SHP77 treated with DMSO at 0.1 percent for 48 hours (cell line): Measurements from ENCODE around the gene SYCE1L.
"Not testable (repeated sequence)": the region's sequence is repeated elsewhere in the genome, so short reads cannot be mapped to it uniquely, and the experiment has no call there.

Source experiments
- DNase-seq: peaks from one replicate; lab custom pipeline; 2025; lab: John Stamatoyannopoulos, UW

SYCE1L gene

DNA sequence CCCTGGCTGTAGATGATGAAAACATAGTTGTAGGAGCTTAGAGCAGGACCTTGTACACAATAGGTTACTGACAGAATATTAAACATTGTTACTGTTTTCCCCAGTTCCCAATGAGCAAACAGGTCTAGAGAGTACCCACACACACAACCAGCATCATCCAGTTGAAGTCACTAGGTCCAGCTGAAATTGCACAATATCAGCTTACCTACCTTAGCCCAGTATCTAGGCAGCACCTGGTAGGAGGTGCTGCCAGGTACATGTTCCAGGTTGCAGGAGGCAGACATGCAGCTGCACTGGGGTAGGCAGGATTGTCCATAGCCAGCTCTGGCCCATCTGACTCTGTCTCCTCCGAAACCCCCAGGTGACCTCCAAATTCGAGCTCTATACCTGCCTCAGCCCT lies 1.5 kb upstream of the SYCE1L start:
- no peak for DNase-seq

DNA sequence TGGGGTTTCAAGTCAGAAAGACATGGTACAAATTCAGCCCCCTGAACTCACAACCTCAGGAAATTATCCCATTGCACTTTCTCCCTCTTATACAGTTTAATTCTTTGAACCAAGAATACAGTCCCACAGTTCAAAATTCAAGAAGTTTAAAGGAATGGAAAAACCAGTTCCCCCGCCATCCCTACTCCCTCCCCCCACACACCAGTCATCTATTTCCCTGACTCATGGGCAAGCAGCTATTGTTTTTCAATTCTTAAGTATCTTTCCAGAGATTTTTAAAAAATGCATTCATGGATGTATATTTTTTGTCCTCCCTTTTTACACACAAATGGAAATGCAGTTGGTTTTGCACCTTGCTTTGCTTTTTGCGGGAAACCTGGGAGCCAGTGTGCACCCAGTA lies 7.3 kb downstream of the SYCE1L start:
- no peak for DNase-seq

- no peak for DNase-seq
Measured at GRCh38 chr16:77207030-77207429, 7.8 kb downstream of the SYCE1L start.

GRCh38 chr16:77208382-77208781 lies 9.2 kb downstream of the SYCE1L start:
- no peak for DNase-seq

- DNase-seq = peak; percentile 89
Measured at GRCh38 chr16:77211880-77212740, 12.9 kb downstream of the SYCE1L start.

GRCh38 chr16:77212741-77213541 lies 13.7 kb downstream of the SYCE1L start:
- peak; percentile 57 for DNase-seq

DNA sequence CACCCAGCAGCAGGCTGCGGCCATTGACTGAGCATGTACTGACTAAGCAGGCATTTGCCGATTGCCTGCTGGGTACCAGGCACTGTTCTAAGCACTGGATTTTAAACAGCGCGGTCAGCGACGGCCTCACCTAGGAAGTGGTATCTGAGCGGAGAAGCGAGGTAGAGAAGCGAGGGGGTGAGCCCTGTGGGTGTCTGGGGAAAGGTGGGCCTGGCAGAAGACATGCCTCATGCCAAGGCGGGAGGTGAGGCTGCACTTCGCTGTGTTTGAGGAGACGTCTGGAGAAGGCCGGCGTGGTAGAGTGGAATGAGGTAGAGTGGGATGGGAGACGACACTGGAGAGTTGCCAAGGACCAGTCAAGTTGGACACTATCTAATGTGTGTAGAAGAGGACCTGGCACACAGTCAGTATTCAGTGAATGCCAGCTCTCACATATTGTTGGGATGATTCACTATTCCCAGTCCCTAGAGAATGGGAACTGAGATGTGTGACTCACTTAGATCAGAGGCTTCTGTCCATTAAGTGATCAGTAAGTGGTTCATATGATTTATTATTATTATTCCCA lies 14.4 kb downstream of the SYCE1L start:
- DNase-seq = no peak

- no peak for DNase-seq
Measured at GRCh38 chr16:77214411-77215138, 15.4 kb downstream of the SYCE1L start.

- no peak for DNase-seq
Measured at GRCh38 chr16:77219437-77219836, 20.2 kb downstream of the SYCE1L start.

DNA sequence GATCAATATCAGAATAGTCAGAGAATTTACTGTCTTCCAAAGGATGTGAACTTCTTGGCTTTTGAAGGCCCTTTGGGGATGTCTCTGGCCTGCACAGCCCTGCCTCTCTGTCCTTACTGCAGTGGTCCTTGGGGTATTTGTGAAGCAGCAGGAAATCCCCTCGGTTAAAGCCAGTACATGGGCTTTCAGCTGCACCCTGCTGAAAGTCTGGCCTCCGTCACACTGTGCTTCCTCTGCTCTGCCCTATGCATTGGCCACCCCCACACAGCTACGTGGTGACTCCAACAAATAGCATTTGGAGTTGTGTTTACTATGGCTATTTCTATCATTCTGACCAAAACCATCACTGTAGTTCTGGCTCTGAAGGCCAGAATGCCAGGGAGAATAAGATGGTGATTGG lies 21.2 kb downstream of the SYCE1L start:
- DNase-seq = no peak

DNA sequence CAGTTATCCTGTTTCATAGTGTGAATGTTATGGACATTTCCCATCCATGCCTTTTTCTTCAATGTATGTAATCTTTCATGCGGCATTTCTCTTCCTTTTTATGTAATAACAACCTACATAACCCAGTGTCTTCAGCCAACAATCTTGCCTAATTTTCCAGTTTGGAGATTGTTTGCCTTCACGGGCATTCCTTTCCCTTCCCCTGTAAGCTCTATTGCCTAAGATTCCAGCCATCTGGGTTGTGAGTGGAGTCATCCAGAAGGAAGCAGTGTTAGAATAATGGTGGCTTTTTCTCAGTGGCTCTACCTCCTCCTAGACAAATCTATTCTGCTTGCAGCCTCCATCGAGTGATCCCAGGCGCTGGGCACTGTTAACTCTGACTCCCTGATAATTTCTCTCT lies 22.3 kb downstream of the SYCE1L start:
- no peak for DNase-seq

- no peak for DNase-seq
Measured at GRCh38 chr16:77223184-77223583, 24.0 kb downstream of the SYCE1L start.

DNA sequence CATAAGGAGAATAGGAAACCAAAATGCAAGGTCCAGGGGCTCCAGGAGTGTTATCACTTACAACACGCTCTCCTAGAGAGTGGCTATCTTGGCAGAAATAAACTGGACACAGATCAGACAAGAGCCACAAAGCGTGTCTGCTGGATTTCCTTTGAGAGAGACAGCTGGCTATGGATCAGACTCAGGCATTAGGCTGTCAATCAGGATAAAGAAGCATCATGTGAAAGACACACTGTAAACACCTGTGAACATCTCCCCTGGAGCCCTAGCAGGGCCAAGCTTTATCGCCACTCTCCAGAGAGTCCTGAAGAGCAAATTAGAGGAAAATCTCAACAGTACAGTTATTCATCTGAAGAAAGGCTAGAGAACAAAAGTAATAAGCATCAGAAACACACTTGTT lies 26.0 kb downstream of the SYCE1L start:
- DNase-seq = no peak

- DNase-seq = no peak
Measured at GRCh38 chr16:77227745-77228144, 28.5 kb downstream of the SYCE1L start.

GRCh38 chr16:77231047-77231446 lies 31.8 kb downstream of the SYCE1L start:
- no peak for DNase-seq

DNA sequence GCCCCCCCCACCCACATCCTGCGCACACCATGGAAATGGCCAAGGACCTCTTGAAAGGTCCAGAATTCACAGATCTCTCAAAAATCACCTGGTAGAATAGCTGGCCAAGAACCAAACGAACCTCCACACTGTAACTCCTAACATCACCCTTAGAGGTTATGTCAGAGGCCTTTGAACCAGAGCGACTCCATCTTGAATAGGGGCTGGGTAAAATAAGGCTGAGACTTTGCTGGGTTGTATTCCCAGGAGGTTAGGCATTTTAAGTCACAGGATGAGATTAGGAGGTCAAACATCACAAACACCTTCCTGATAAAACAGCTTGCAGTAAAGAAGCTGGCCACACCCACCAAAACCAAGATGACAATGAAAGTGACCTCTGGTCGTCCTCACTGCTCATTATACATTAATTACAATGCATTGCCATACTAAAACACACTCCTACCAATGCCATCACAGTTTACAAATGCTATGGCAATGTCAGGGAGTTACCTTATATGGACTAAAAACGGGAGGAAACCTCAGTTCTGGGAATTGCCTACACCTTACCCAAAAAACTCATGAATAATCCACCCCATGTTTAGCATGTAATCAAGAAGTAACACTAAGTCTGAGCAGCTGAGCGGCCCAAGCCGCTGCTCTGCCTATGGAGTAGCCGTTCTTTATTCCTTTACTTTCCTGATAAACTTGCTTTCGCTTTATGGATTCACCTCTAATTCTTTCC lies 34.8 kb downstream of the SYCE1L start:
- no peak for DNase-seq

DNA sequence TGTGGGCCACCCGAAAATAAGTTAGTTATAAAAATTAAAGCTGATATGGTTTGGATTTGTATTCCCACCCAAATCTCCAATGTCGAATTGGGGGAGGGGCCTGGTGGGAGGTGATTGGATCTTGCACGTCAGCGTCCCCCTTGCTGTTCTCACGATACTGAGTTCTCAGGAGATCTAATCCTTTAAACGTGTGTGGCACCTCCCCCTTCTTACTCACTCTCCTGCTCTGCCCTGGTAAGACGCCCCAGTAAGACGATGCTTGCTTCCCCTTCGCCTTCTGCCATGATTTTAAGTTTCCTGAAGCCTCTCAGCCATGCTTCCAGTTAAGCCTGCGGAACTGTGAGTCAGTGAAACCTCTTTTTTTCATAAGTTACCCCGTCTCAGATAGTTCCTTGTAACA lies 35.4 kb downstream of the SYCE1L start:
- DNase-seq = no peak

- DNase-seq = peak; percentile 66
Measured at GRCh38 chr16:77236063-77236511, 36.9 kb downstream of the SYCE1L start.

- DNase-seq = no peak
Measured at GRCh38 chr16:77238593-77238992, 39.4 kb downstream of the SYCE1L start.

GRCh38 chr16:77242471-77242870 lies 43.3 kb downstream of the SYCE1L start:
- DNase-seq = not testable (repeated sequence)

DNA sequence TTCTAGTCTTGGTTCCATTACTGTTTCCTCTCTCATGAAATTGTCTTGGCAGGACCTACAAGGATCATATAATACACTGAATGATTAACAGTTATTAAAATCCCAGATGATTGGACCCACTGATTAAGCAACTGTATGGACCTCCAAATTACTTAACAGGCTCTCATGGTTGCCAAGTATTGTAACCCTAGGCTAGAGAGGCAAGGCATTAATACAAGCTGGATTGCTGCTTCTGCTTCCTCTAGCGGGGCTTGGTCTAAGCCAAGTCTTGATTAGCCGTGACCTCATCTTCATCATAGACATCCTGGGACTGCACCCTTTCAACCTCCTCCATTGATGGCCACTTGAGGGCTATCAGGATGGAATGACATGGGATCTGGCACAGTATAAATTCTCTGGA lies 46.9 kb downstream of the SYCE1L start:
- DNase-seq = no peak
